K562 (cell line): Measurements from ENCODE around the gene TRAPPC8. TPM values are rescaled to one million over a fixed set of nuclear protein-coding genes. Genes with fewer than 3 reads are reported as not detected.

Experiments
- ARID3B ChIP-seq: fragments of 250-450 bp; sonication (Bioruptor Pico); IDR thresholded peaks from 2 replicates; pipeline ENCODE4 v1.4.0; 2020; ENCODE audit warnings: borderline replicate concordance
- CBFA2T3 ChIP-seq: fragments of 450-650 bp; IDR thresholded peaks from 2 replicates; pipeline ENCODE4 v1.6.1; 2017
- EGR1 ChIP-seq: fragments of 450-650 bp; conservative IDR thresholded peaks from 2 replicates; pipeline ENCODE4 v1.6.1; 2017; ENCODE audit warnings: mild to moderate bottlenecking
- FIP1L1 ChIP-seq: fragments of 200-400 bp; formaldehyde crosslinking; IDR thresholded peaks from 2 replicates; pipeline ENCODE4 v1.6.1; 2018; ENCODE audit warnings: mild to moderate bottlenecking, low read depth, low read length; ENCODE audit not compliant: poor library complexity, severe bottlenecking
- HBP1 ChIP-seq: fragments of 450-650 bp; formaldehyde crosslinking; IDR thresholded peaks from 2 replicates; pipeline ENCODE4 v1.4.0; 2022; ENCODE audit warnings: missing genetic modification characterization
- HCFC1 ChIP-seq: IDR thresholded peaks from 2 replicates; pipeline ENCODE4 v1.6.1; 2012; ENCODE audit warnings: low read depth, low read length, improper control_type of control experiment
- HOXB6 ChIP-seq: fragments of 250-450 bp; sonication (Bioruptor Pico); IDR thresholded peaks from 2 replicates; pipeline ENCODE4 v1.5.1; 2022; ENCODE audit warnings: mild to moderate bottlenecking, borderline replicate concordance
- NFIC ChIP-seq: fragments of 450-650 bp; IDR thresholded peaks from 2 replicates; pipeline ENCODE4 v1.6.1; 2017; ENCODE audit warnings: mild to moderate bottlenecking, inconsistent platforms
- NR2C2 ChIP-seq, 2 experiments: fragments of 200-800 bp in 1 of 2; sonication (Bioruptor generic) in 1 of 2; sonication (generic) in 1 of 2; formaldehyde crosslinking in 1 of 2; IDR thresholded peaks; 2 replicates each; pipeline versions ENCODE4 v1.6.1 to v1.8.0; 2016 to 2022; ENCODE audit warnings: mild to moderate bottlenecking in 1 of 2, missing compliant biosample characterization in 1 of 2, missing genetic modification characterization in 1 of 2, missing genetic modification reagents in 1 of 2
- SRSF7 ChIP-seq: fragments of 200-400 bp; formaldehyde crosslinking; optimal IDR thresholded peaks from 2 replicates; pipeline ENCODE3; 2017; ENCODE audit warnings: mild to moderate bottlenecking, low read depth, low read length
- TCF15 ChIP-seq: fragments of 250-450 bp; sonication (Bioruptor Pico); IDR thresholded peaks from 2 replicates; pipeline ENCODE4 v1.8.0; 2022; ENCODE audit warnings: moderate library complexity, mild to moderate bottlenecking, inconsistent platforms
- THAP12 ChIP-seq: fragments of 250-450 bp; sonication (Bioruptor Pico); IDR thresholded peaks from 2 replicates; pipeline ENCODE4 v1.9.0; 2021; ENCODE audit warnings: mild to moderate bottlenecking, inconsistent platforms
- USF1 ChIP-seq: sonication (generic); formaldehyde crosslinking; IDR thresholded peaks from 2 replicates; pipeline ENCODE4 v1.9.0; 2022; ENCODE audit warnings: mild to moderate bottlenecking, missing genetic modification reagents
- YY1 ChIP-seq, 3 experiments: IDR thresholded peaks; 2 replicates each; pipeline ENCODE4 v1.6.1; 2011; ENCODE audit warnings: low read length in 2 of 3, mild to moderate bottlenecking in 2 of 3, moderate library complexity in 2 of 3, borderline replicate concordance in 1 of 3, control low read depth in 1 of 3, low read depth in 1 of 3; ENCODE audit not compliant: insufficient read depth in 3 of 3, insufficient replicate concordance in 2 of 3, control insufficient read depth in 1 of 3, insufficient read length in 1 of 3; ENCODE audit errors: extremely low read depth in 1 of 3
- ZBTB1 ChIP-seq: sonication (generic); formaldehyde crosslinking; IDR thresholded peaks from 2 replicates; pipeline ENCODE4 v1.8.1; 2023; ENCODE audit warnings: missing genetic modification reagents, low read depth, mild to moderate bottlenecking, borderline replicate concordance
- ZNF12 ChIP-seq: sonication (generic); formaldehyde crosslinking; IDR thresholded peaks from 2 replicates; pipeline ENCODE4 v1.4.0; 2020; ENCODE audit warnings: mild to moderate bottlenecking, missing genetic modification reagents
- ZNF583 ChIP-seq: fragments of 250-450 bp; sonication (Bioruptor Pico); IDR thresholded peaks from 2 replicates; pipeline ENCODE4 v1.4.0; 2020
- ZNF589 ChIP-seq: fragments of 200-800 bp; sonication (Bioruptor generic); IDR thresholded peaks from 2 replicates; pipeline ENCODE4 v1.6.1; 2016; ENCODE audit warnings: low read depth, missing genetic modification characterization, missing compliant biosample characterization
- ZNF668 ChIP-seq: fragments of 250-450 bp; sonication (Bioruptor Pico); IDR thresholded peaks from 2 replicates; pipeline ENCODE4 v1.8.0; 2022; ENCODE audit warnings: mild to moderate bottlenecking, inconsistent platforms
- polyA plus RNA-seq, 8 experiments: library from polyadenylated mRNA; depleted of rRNA in 4 of 8; stranded (reverse) in 5 of 8; unstranded in 3 of 8; fragments of >200 nt; fragmentation: Nextera tagmentation in 2 of 8; fragmentation: Illumina TruSeq in 1 of 8; extraction: Ambion mirVana in 2 of 8; extraction: Trizol in 1 of 8; gene quantifications; 2 replicates each; pipeline versions ENCODE4 v1.2.1 to v1.2.3, GENCODE V29; 2011 to 2014; ENCODE audit warnings: inconsistent platforms in 1 of 8, missing spikeins in 1 of 8
- total RNA-seq, 7 experiments: library from RNA; depleted of rRNA in 6 of 7; stranded (reverse); fragments of >200 nt in 6 of 7; fragmentation: Illumina TruSeq in 2 of 7; extraction: Trizol in 2 of 7; gene quantifications; 2 replicates each; pipeline versions ENCODE4 v1.2.1 to v1.2.3, GENCODE V29; 2011 to 2021; ENCODE audit warnings: low replicate concordance in 1 of 7

The TRAPPC8 gene
- total and polyA plus RNA-seq, 9 of the 15 experiments (the other 6 are each of a cell fraction or from before 2014, with no cell fraction given) = 20.1 to 111 (median 35.6) TPM

- 0 out of 2 replicates have a peak, but pooled peaks have one; percentile 21 for TF ChIP-seq TCF15 (CRISPR knock-in tag)
- no peak for TF ChIP-seq ZNF589
- TF ChIP-seq SRSF7 = no peak
- TF ChIP-seq USF1 = peak; percentile 98
- peak; percentile 94 for TF ChIP-seq EGR1
- no peak; the same call in 1 of the 2 replicates for TF ChIP-seq ZBTB1 (CRISPR knock-in tag)
- TF ChIP-seq HOXB6 (CRISPR knock-in tag) = no peak
- TF ChIP-seq FIP1L1 = no peak
- 0 out of 2 replicates have a peak, but pooled peaks have one; percentile 27 for TF ChIP-seq ARID3B (CRISPR knock-in tag)
- TF ChIP-seq HCFC1 = peak; percentile 81
- peak; percentile 83; the same call in 1 of the 2 replicates for TF ChIP-seq ZNF12 (CRISPR knock-in tag)
- no peak for TF ChIP-seq ZNF668 (CRISPR knock-in tag)
- TF ChIP-seq HBP1 (CRISPR knock-in tag) = peak; percentile 53; the same call in 1 of the 2 replicates
- no peak for TF ChIP-seq CBFA2T3
- peak; percentile 70; the same call in 1 of the 2 replicates for TF ChIP-seq NR2C2 (CRISPR knock-in tag; IDR thresholded peaks at IDR 0.05)
- TF ChIP-seq NR2C2 (tag; IDR thresholded peaks at IDR 0.05) = peak; percentile 89
- TF ChIP-seq YY1 (IDR thresholded peaks at IDR 0.05; ENCODE audit: borderline replicate concordance in 1 of 3, control insufficient read depth in 1 of 3, extremely low read depth in 1 of 3, insufficient read depth in 3 of 3, insufficient read length in 1 of 3, insufficient replicate concordance in 2 of 3, low read depth in 1 of 3, low read length in 2 of 3) = peak; percentile 79 to 97 (median 91)
- peak; percentile 37 for TF ChIP-seq NFIC
- peak; percentile 63; the same call in 1 of the 2 replicates for TF ChIP-seq ZNF583 (CRISPR knock-in tag)
- peak; percentile 70; the same call in 1 of the 2 replicates for TF ChIP-seq THAP12 (CRISPR knock-in tag)
Measured at GRCh38 chr18:31942999-31943877, at the start of gene TRAPPC8 (continued).
